Adipocyte (in vitro differentiated cells): ENCODE measurements around the gene RHBG.
A peak's percentile ranks its signal among the peaks of the same experiment; 100 is the strongest.

ENCODE experiments used
- DNase-seq: peaks from one replicate; pipeline ENCODE4 v3.0.0-alpha.2; 2015; ENCODE audit warnings: low read depth
- H3K27me3 ChIP-seq: replicated peaks from 2 replicates; pipeline ENCODE4 v1.7.0; 2013; ENCODE audit warnings: mild to moderate bottlenecking, low read length, moderate library complexity; ENCODE audit not compliant: control insufficient read depth, insufficient read depth
- H3K36me3 ChIP-seq: 2 replicates; pipeline ENCODE4 v1.7.0; 2013; ENCODE audit warnings: low read length, mild to moderate bottlenecking, moderate library complexity; ENCODE audit not compliant: control insufficient read depth, insufficient read depth, severe bottlenecking
- H3K4me1 ChIP-seq: 2 replicates; pipeline ENCODE4 v1.7.0; 2013; ENCODE audit warnings: mild to moderate bottlenecking, low read length, moderate library complexity; ENCODE audit not compliant: control insufficient read depth, insufficient read depth
- H3K4me3 ChIP-seq: 2 replicates; pipeline ENCODE4 v1.7.0; 2013; ENCODE audit warnings: mild to moderate bottlenecking, low read length, moderate library complexity
- H3K9ac ChIP-seq: 2 replicates; pipeline ENCODE4 v1.7.0; 2013; ENCODE audit warnings: mild to moderate bottlenecking, low read length, moderate library complexity
- H3K9me3 ChIP-seq: 2 replicates; pipeline ENCODE4 v1.7.0; 2013; ENCODE audit warnings: mild to moderate bottlenecking, low read length, moderate library complexity; ENCODE audit not compliant: control insufficient read depth

Gene RHBG

GRCh38 chr1:156378557-156378956 lies 9.5 kb downstream of the RHBG start:
- H3K27me3 ChIP-seq = peaks cover 11% of the 10 kb centered on the region
- H3K36me3 ChIP-seq = no peaks in the 10 kb centered on the region
- H3K9ac ChIP-seq = no peak overlapping the region
- H3K4me3 ChIP-seq = no peak overlapping the region
- no peaks in the 10 kb centered on the region for H3K9me3 ChIP-seq
- DNase-seq = no peak
- H3K4me1 ChIP-seq = peaks cover 8% of the 10 kb centered on the region

GRCh38 chr1:156379420-156380165 lies 10.6 kb downstream of the RHBG start:
- no peak overlapping the region for H3K9ac ChIP-seq
- H3K36me3 ChIP-seq = no peaks in the 10 kb centered on the region
- no peaks in the 10 kb centered on the region for H3K9me3 ChIP-seq
- peaks cover 11% of the 10 kb centered on the region for H3K27me3 ChIP-seq
- H3K4me3 ChIP-seq = no peak overlapping the region
- DNase-seq = peak; percentile 10
- H3K4me1 ChIP-seq = peaks cover 8% of the 10 kb centered on the region

DNA sequence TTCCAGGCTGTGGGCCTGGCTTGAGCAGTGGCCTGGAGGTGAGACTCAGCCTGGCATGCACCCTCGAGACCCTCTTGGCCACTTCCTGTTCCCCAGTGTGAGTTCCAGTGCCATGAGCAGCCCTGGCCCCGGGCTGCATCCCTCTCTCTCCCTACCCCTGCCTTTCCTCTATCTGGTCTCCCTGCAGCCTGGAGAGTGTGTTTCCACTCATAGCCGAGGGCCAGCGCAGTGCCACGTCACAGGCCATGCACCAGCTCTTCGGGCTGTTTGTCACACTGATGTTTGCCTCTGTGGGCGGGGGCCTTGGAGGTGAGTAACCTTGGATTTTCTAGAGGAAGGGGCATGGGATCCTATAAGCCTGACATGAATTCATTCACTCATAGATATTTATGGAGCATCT lies 13.6 kb downstream of the RHBG start:
- Histone ChIP-seq H3K9ac (no peak overlapping the region), H3K4me1 (no peaks in the 10 kb centered on the region), H3K4me3 (no peak overlapping the region), H3K27me3 (peaks cover 16% of the 10 kb centered on the region), H3K9me3 (no peaks in the 10 kb centered on the region), H3K36me3 (no peaks in the 10 kb centered on the region)
- no peak for DNase-seq

DNA sequence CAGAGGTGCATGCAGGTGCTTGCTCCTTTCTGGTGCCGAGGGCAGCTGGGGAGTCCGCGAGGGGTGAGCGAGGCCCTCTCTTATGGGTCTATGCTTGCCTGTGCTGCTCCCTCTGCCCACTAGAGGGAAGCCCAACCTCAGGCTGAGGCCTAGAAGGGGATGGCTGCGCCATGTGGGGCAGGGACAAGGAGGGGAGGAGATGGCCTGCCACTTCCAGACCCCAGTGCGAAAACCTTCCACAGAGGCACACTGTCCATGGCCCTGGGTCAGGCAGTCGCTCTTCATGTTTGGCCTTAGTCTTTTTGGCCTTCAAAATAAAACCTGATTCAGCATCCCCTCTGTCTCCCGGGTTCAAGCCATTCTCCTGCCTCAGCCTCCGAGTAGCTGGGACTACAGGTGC lies 14.0 kb downstream of the RHBG start:
- Histone ChIP-seq H3K9ac (no peak overlapping the region), H3K9me3 (no peaks in the 10 kb centered on the region), H3K27me3 (peaks cover 20% of the 10 kb centered on the region), H3K36me3 (no peaks in the 10 kb centered on the region), H3K4me3 (no peak overlapping the region), H3K4me1 (no peaks in the 10 kb centered on the region)
- DNase-seq = peak; percentile 79

GRCh38 chr1:156384007-156384406 lies 15.0 kb downstream of the RHBG start:
- no peak overlapping the region for H3K4me3 ChIP-seq
- no peaks in the 10 kb centered on the region for H3K9me3 ChIP-seq
- DNase-seq = no peak
- H3K36me3 ChIP-seq = no peaks in the 10 kb centered on the region
- H3K9ac ChIP-seq = no peak overlapping the region
- no peaks in the 10 kb centered on the region for H3K4me1 ChIP-seq
- peaks cover 26% of the 10 kb centered on the region for H3K27me3 ChIP-seq

GRCh38 chr1:156384658-156385057 lies 15.6 kb downstream of the RHBG start:
- Histone ChIP-seq H3K9ac (no peak overlapping the region), H3K4me3 (no peak overlapping the region), H3K9me3 (no peaks in the 10 kb centered on the region), H3K27me3 (peaks cover 32% of the 10 kb centered on the region), H3K4me1 (no peaks in the 10 kb centered on the region), H3K36me3 (no peaks in the 10 kb centered on the region)
- no peak for DNase-seq

- peaks cover 41% of the 10 kb centered on the region for H3K27me3 ChIP-seq
- no peaks in the 10 kb centered on the region for H3K9me3 ChIP-seq
- no peaks in the 10 kb centered on the region for H3K4me1 ChIP-seq
- no peak overlapping the region for H3K4me3 ChIP-seq
- H3K36me3 ChIP-seq = no peaks in the 10 kb centered on the region
- no peak overlapping the region for H3K9ac ChIP-seq
- peak; percentile 89 for DNase-seq
Measured at GRCh38 chr1:156385534-156386031, 16.6 kb downstream of the RHBG start.

DNA sequence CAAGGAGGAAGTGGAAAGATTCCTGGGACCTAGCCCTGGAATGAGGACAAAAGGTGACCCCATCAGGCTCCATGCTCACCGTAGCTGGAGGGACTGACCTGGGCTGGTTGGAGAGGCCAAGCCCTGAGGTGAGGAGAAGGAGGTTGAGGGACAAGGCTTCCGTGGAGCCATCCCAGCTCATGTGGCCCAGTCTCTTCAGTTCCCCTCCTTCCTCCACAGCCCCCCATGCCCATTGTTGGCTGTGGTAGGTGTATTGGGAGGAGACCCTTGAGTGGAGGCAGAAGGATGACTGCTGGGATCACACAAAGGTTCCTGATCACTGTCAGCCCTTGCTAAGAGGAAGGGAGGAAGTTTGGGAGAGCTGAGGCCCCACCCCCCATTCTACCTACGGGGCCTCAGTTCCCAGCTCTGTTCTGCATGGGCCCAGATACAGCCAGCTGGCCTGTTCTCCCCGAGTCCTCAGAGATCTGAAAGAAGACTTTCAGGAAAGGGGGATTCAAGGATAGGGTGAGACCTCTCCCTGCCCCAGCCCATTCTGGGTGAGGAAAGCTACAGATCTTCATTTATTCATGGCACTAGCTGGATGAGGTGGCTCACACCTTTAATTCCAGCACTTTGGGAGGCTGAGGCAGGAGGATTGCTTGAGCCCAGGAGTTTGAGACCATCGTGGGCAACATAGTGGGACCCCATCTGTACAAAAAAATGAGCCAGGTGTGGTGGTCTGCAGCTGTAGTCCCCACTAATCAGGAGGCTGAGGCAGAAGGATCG lies 17.3 kb downstream of the RHBG start:
- Histone ChIP-seq H3K27me3 (peaks cover 45% of the 10 kb centered on the region), H3K36me3 (no peaks in the 10 kb centered on the region), H3K4me3 (no peak overlapping the region), H3K9ac (no peak overlapping the region), H3K9me3 (no peaks in the 10 kb centered on the region), H3K4me1 (no peaks in the 10 kb centered on the region)
- DNase-seq = no peak

GRCh38 chr1:156386949-156387869 lies 18.2 kb downstream of the RHBG start:
- no peak overlapping the region for H3K9ac ChIP-seq
- H3K4me3 ChIP-seq = no peak overlapping the region
- no peaks in the 10 kb centered on the region for H3K4me1 ChIP-seq
- no peaks in the 10 kb centered on the region for H3K9me3 ChIP-seq
- H3K27me3 ChIP-seq = peaks cover 49% of the 10 kb centered on the region
- DNase-seq = no peak
- H3K36me3 ChIP-seq = no peaks in the 10 kb centered on the region

DNA sequence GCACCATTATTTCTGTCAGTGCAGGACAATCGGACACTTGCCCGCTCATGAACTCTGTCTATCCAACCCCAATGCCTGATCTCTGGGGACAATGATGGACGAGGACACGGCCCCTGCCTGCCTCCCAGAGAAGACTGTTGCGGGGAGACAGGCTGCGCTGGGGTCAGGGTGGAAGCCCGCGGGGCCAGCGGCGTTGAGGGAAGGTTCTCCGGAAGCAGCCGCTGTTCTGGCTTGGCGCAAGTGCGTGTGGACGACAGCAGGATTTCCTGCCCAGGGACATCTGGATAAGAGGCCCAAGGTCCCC lies 18.8 kb downstream of the RHBG start:
- no peak for DNase-seq
- Histone ChIP-seq H3K9ac (no peak overlapping the region), H3K4me3 (no peak overlapping the region), H3K27me3 (peaks cover 55% of the 10 kb centered on the region), H3K36me3 (no peaks in the 10 kb centered on the region), H3K4me1 (no peaks in the 10 kb centered on the region), H3K9me3 (no peaks in the 10 kb centered on the region)
